GM12878 (cell line): ENCODE results near the gene SPATA19.

Source experiments
- CTCF ChIP-seq, 3 experiments: IDR thresholded peaks in 2 of 3; conservative IDR thresholded peaks in 1 of 3; 2 replicates each; pipeline ENCODE4 v1.5.1; 2011; ENCODE audit warnings: low read depth in 3 of 3, low read length in 3 of 3, mild to moderate bottlenecking in 3 of 3, control low read depth in 2 of 3, moderate library complexity in 2 of 3, inconsistent platforms in 1 of 3, mixed read lengths in 1 of 3; ENCODE audit not compliant: control insufficient read depth in 2 of 3, insufficient read depth in 1 of 3; ENCODE audit errors: extremely low read depth in 1 of 3
- JUND ChIP-seq: IDR thresholded peaks from 2 replicates; pipeline ENCODE4 v1.6.1; 2012; ENCODE audit warnings: low read depth, mild to moderate bottlenecking, low read length, improper control_type of control experiment, moderate library complexity
- POLR2A ChIP-seq: IDR thresholded peaks from 2 replicates; pipeline ENCODE4 v1.6.1; 2011; ENCODE audit warnings: low read depth, mild to moderate bottlenecking, low read length
- POLR2AphosphoS5 ChIP-seq: IDR thresholded peaks from 2 replicates; pipeline ENCODE4 v1.6.1; 2011; ENCODE audit warnings: mild to moderate bottlenecking, low read length, inconsistent platforms

- TF ChIP-seq POLR2AphosphoS5: no peak
- TF ChIP-seq JUND: no peak
- TF ChIP-seq POLR2A: no peak
- no peak for TF ChIP-seq CTCF (IDR thresholded peaks at IDR 0.05 in 2 of 3, conservative IDR thresholded peaks at IDR 0.05 in 1 of 3; ENCODE audit: control insufficient read depth in 2 of 3, extremely low read depth in 1 of 3, insufficient read depth in 1 of 3, low read depth in 3 of 3, low read length in 3 of 3)
Measured at GRCh38 chr11:133842730-133843129, 2.6 kb downstream of the SPATA19 start.
